H1 (cell line): ENCODE results near the gene MDFI. TPM values are rescaled to one million over a fixed set of nuclear protein-coding genes. Genes with fewer than 3 reads are reported as not detected.

Source experiments
- FOSL1 ChIP-seq: IDR thresholded peaks from 2 replicates; pipeline ENCODE4 v1.6.1; 2011; ENCODE audit warnings: mild to moderate bottlenecking, low read depth, low read length, moderate library complexity; ENCODE audit not compliant: insufficient read depth
- NRF1 ChIP-seq: IDR thresholded peaks from 2 replicates; pipeline ENCODE4 v1.6.1; 2011; ENCODE audit warnings: mild to moderate bottlenecking, low read depth, low read length, improper control_type of control experiment
- SP1 ChIP-seq: IDR thresholded peaks from 2 replicates; pipeline ENCODE4 v1.6.1; 2011; ENCODE audit warnings: low read depth, low read length
- SRF ChIP-seq: IDR thresholded peaks from 2 replicates; pipeline ENCODE4 v1.6.1; 2011; ENCODE audit warnings: mild to moderate bottlenecking, low read depth, low read length, moderate library complexity
- polyA plus RNA-seq, 7 experiments: library from polyadenylated mRNA; depleted of rRNA in 3 of 7; stranded (reverse) in 5 of 7; unstranded in 2 of 7; fragments of >200 nt in 5 of 7; fragments of 200-250 nt in 2 of 7; gene quantifications; 1 replicate in 5 of 7; 2 replicates in 1 of 7; 4 replicates in 1 of 7; pipeline versions ENCODE4 v1.2.1 to v1.2.3, GENCODE V29; 2011 to 2013; ENCODE audit warnings: missing spikeins in 2 of 7, mixed read lengths in 2 of 7
- total RNA-seq: library from RNA; stranded (reverse); fragmentation: NEBNext Ultra II Directional; extraction: Animal tissue kit (Norgen Biotek cat#: 25700); gene quantifications from 2 replicates; pipeline ENCODE4 v1.2.1, GENCODE V29; 2021
- TF ChIP-seq, protein P1 (sequence below): IDR thresholded peaks from 2 replicates; pipeline ENCODE4 v1.6.1; 2012; ENCODE audit warnings: inconsistent platforms

Gene MDFI
- total and polyA plus RNA-seq, 2 of the 8 experiments (the other 6 are each of a cell fraction or from before 2014, with no cell fraction given), result 41.0 to 65.6 TPM

DNA sequence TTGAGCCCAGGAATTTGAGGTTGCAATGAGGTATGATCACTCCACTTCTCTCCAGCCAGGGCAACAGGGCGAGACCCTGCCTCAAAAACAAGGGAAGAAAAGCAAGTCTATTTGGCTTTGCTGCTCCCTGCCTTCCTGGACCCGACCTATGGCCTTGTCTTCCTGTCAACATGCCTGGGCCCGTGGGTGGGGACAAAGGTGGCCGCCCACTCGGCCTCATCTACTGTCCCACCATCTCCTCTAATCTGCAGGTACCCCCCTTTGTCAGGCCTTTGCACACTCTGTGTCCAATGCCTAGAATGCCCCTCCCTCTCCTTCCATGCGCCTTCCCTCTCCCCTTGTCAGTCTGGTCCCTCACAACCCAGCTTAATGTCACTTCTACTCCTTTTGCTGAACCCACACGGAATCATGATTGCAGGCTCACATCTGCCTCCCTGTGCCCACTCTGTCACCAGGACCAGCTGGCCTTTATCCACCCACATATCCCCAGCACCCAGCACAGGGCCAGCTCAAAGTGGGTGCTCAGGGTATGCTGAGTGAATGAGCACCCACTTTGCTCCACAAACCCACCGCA, 40.3 kb downstream of the MDFI start (continued):
- no peak for TF ChIP-seq FOSL1
- no peak for TF ChIP-seq NRF1
- no peak for TF ChIP-seq SRF
- TF ChIP-seq, protein P1, sequence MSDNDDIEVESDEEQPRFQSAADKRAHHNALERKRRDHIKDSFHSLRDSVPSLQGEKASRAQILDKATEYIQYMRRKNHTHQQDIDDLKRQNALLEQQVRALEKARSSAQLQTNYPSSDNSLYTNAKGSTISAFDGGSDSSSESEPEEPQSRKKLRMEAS, result no peak
- TF ChIP-seq SP1, result no peak
